Measurements from ENCODE around the gene KCNIP4. TPM values are rescaled to one million over a fixed set of nuclear protein-coding genes. Genes with fewer than 3 reads are reported as not detected.

Gene KCNIP4
- total RNA-seq, 3 donors from 2014 or later = 0.96 to 11.3 (median 2.4) TPM

DNA sequence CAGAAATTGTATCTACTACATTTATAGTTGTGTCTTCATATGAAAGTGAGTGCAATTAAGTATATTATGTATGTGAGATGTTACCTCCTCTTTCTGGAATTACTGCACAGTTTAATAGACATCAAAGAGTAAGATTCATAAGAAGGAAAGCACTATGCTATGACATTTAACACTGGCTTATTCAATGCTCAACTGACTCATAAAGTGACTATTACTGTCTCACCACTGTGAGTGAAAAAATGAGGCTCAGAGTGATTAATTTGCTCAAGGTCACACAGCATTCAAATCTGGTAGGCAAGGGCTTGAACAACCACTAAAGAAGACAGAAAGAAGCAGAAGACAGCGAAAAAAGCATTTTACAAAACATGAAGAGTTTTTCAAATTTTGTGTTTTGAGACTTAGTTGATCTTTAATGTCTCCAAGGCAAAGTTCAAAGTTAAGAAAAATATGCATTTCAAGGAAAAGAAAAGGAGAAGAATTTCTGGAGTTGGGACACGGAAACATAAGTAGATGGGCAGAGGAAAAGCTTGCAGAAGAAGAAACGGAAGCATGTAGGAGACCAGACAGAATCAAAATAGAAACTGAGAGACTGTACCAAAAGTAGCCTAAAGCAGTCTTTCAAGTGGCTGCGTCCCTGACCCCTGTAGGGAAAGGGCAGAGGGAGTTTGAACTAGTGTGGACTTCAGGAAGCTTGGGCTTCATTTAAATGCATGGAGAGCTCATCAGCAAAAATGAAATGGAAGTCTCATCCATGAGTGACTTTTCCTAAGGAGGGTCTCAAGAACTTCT, 66.3 kb downstream of the KCNIP4 start:
- no peaks in the 10 kb centered on the region for H3K36me3 ChIP-seq (ENCODE audit: low read depth)
- H3K4me1 ChIP-seq (ENCODE audit: low read depth) = no peaks in the 10 kb centered on the region
- DNase-seq = no peak
- H3K4me3 ChIP-seq = no peak overlapping the region
- TF ChIP-seq, protein P1, sequence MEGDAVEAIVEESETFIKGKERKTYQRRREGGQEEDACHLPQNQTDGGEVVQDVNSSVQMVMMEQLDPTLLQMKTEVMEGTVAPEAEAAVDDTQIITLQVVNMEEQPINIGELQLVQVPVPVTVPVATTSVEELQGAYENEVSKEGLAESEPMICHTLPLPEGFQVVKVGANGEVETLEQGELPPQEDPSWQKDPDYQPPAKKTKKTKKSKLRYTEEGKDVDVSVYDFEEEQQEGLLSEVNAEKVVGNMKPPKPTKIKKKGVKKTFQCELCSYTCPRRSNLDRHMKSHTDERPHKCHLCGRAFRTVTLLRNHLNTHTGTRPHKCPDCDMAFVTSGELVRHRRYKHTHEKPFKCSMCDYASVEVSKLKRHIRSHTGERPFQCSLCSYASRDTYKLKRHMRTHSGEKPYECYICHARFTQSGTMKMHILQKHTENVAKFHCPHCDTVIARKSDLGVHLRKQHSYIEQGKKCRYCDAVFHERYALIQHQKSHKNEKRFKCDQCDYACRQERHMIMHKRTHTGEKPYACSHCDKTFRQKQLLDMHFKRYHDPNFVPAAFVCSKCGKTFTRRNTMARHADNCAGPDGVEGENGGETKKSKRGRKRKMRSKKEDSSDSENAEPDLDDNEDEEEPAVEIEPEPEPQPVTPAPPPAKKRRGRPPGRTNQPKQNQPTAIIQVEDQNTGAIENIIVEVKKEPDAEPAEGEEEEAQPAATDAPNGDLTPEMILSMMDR (IDR thresholded peaks at IDR 0.05) = no peak
- no peak for ATAC-seq
- intact Hi-C loops (cut with DNase I, micrococcal nuclease) = no loop called here
- H3K9me3 ChIP-seq = no peaks in the 10 kb centered on the region

DNA sequence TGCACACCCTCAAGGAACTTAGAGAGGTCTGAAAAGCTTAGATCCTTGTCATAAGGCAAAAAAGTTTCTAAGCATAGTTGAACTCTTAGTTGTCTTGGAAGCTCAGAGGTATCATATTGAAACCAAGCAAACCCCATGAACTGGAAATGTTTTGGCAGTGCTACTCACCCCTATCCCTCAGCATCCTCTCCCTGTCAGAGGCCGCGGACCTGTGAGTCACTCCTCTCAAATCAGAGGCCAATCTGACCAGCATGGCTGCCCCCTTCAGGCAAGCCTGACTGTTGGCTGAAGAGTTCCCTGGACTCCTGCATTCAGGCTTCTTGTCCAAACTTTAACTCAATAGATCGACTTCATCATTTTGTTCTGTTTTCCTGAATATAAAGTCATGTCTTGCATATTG, 69.4 kb downstream of the KCNIP4 start:
- TF ChIP-seq, protein P1 (IDR thresholded peaks at IDR 0.05) = no peak
- H3K4me3 ChIP-seq = no peak overlapping the region
- H3K36me3 ChIP-seq (ENCODE audit: low read depth) = no peaks in the 10 kb centered on the region
- ATAC-seq (no peak), DNase-seq (no peak)
- intact Hi-C loops (cut with DNase I, micrococcal nuclease) = no loop called here
- H3K9me3 ChIP-seq = no peaks in the 10 kb centered on the region
- H3K4me1 ChIP-seq (ENCODE audit: low read depth) = no peaks in the 10 kb centered on the region

DNA sequence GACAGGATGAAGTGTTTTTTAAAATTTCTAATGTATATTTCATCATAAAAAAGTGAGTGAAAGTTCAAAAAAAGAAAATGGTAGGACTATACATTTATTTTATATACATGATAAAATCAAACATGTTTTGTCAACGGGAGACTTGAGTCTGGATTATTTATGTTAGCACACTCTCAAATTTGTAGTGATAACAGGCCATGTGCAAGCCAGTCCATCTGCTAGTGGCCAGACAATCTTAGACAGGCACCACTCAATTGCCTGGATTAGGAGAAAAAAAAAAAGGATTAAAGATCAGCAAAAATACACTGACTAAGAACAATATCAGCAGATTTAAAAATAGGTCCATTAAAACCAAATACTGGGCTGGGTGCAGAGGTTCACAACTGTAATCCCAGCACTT, 71.9 kb downstream of the KCNIP4 start:
- no peaks in the 10 kb centered on the region for H3K4me1 ChIP-seq (ENCODE audit: low read depth)
- intact Hi-C loops (cut with DNase I, micrococcal nuclease) = no loop called here
- TF ChIP-seq, protein P1 (IDR thresholded peaks at IDR 0.05) = no peak
- DNase-seq = no peak
- ATAC-seq = no peak
- H3K4me3 ChIP-seq = no peak overlapping the region
- H3K36me3 ChIP-seq (ENCODE audit: low read depth) = no peaks in the 10 kb centered on the region
- H3K9me3 ChIP-seq = no peaks in the 10 kb centered on the region

DNA sequence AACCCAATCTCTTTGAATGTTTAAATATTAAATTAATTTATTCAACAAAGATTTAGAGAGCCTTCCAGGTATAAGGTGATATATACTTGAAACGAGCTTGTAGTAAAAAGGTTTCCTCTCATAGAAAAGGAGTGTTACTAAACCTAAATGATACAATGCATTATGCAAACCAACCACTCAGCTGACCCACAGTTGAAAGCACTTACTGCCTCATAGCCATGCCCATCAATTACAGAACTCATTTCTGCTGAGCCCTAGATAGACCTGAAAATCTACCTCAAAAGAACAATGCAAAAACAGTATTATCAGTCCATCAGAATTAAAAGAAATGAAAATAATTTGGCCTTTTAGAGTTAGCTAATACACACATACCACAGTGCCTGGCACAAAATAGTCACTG, 75.4 kb downstream of the KCNIP4 start:
- TF ChIP-seq, protein P1 (IDR thresholded peaks at IDR 0.05) = no peak
- no peak for DNase-seq
- no peak for ATAC-seq
- H3K9me3 ChIP-seq = no peaks in the 10 kb centered on the region
- intact Hi-C loops (cut with DNase I, micrococcal nuclease) = no loop called here
- no peak overlapping the region for H3K4me3 ChIP-seq
- H3K4me1 ChIP-seq (ENCODE audit: low read depth) = no peaks in the 10 kb centered on the region
- no peaks in the 10 kb centered on the region for H3K36me3 ChIP-seq (ENCODE audit: low read depth)

DNA sequence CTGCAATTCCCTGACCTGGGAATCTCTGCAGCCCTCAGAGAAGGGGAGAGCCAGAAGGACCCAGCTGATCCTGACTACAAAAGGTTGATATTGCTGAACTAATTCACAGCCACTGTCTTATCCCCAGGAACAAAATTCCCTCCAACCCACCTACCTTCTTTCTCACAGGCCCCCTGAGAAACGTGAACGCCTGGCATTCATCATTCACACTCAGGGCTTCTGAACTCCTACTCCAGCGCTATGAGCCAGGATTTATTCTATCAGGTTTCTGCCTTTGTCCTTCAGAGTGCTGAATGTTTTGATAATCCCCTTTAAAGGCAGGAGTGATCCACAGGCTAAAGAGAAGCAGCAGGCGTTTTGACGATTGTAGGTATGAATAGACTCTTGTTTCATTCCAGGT, 76.5 kb downstream of the KCNIP4 start:
- DNase-seq (no peak), ATAC-seq (no peak)
- TF ChIP-seq, protein P1 (IDR thresholded peaks at IDR 0.05) = no peak
- no peaks in the 10 kb centered on the region for H3K4me1 ChIP-seq (ENCODE audit: low read depth)
- no peaks in the 10 kb centered on the region for H3K9me3 ChIP-seq
- intact Hi-C loops (cut with DNase I, micrococcal nuclease) = no loop called here
- H3K36me3 ChIP-seq (ENCODE audit: low read depth) = no peaks in the 10 kb centered on the region
- no peak overlapping the region for H3K4me3 ChIP-seq
